Hematopoietic multipotent progenitor cell treated with erythropoietin and hydrocortisone succinate and interleukin-3 and kit ligand, for 15 days (in vitro differentiated cells): ENCODE data around the gene TUSC2.
"Not testable (repeated sequence)": the region's sequence is repeated elsewhere in the genome, so short reads cannot be mapped to it uniquely, and the experiment has no call there.

Experiments used
- DNase-seq: peaks from one replicate; pipeline ENCODE4 v3.0.0-alpha.2; 2015; ENCODE audit warnings: low spot score

Gene TUSC2

GRCh38 chr3:50317300-50317699, 10.7 kb downstream of the TUSC2 start:
- DNase-seq = no peak

DNA sequence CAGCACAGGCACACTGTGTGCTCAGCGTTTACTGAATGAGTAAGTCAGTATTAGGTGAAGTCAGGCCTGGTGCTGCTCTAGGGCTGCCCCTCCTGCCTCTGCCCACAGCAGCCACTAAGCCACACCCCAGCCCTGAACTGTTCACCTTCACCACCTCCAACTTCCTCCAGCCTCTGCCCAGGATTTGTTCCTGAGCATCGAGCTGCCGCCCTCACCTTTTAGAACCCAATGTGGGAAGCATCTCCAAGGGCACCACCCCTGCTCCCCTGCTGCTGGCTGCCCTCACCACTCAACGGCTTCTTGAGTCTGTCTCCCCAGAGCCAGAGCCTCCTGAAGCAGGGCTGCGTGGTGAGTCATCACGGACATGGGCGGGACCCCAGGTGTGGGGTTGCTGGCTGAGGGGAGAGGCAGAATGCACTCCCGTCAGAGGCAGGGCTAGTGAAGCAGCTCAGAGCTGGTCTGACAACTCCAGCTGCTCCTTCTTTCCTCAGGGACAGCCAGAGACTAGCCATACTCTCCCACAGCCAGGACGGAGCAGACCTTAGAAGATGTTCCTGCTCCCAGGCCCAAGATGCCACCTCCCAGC, 11.3 kb downstream of the TUSC2 start:
- DNase-seq = no peak

GRCh38 chr3:50314816-50315215, 13.2 kb downstream of the TUSC2 start:
- no peak for DNase-seq

DNA sequence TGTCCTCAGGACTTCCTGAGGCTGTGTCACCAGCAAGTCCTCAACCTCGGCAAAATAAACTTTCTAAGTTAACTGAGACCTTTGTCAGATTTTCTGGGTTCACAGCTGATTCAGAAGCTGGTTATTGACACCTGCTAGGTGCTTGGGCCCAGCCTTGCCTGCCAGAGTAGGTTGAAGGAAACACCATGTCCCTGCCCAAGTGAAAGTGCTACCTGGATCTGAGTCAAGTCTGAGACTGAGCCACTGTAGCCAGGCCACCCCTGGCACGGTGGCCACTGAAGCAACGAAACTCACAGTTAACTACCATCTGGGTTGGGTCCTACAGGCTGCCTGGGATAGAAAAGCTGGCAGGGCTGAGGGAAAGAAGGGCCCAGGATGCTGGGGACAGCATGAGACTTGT, 13.7 kb downstream of the TUSC2 start:
- no peak for DNase-seq

GRCh38 chr3:50312041-50312440, 16.0 kb downstream of the TUSC2 start:
- not testable (repeated sequence) for DNase-seq

GRCh38 chr3:50304601-50305000, 23.4 kb downstream of the TUSC2 start:
- no peak for DNase-seq

- DNase-seq = no peak
Measured at GRCh38 chr3:50303013-50303815, 24.8 kb downstream of the TUSC2 start, which contains the start of gene HYAL1. Gene HYAL1 (minus strand): TSS chr3:50303574. CDS start chr3:50302956, 618 bp downstream.

GRCh38 chr3:50302095-50303012, 25.7 kb downstream of the TUSC2 start:
- no peak for DNase-seq

DNA sequence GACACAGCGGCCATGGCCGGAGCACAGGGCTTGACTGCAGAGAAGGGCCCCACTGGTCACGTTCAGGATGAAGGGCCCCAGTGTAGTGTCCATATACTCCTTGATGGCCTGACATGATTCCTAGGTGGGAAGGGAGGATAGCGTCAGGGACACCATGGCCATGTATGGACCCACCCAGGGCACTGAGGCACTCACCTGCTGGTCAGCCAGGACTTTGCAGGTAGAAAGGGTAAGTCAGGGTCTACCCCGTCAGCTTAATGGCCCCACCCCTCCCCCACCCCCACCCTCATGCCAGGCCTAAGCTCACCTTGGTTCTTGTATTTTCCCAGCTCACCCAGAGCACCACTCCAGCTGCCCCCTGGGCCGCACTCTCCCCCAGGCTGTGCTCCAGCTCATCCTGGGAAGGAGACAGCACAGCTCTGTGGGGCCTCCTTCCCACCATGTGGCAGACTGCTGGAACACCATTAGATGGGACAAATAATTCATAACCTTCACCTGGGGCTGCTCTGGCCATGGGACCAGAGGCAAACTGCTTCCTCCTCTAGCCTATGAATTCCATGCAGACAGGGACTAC, 27.3 kb downstream of the TUSC2 start:
- no peak for DNase-seq

- DNase-seq = peak; percentile 58
Measured at GRCh38 chr3:50299929-50300680, 27.9 kb downstream of the TUSC2 start.

GRCh38 chr3:50299638-50299928, 28.4 kb downstream of the TUSC2 start:
- DNase-seq = no peak

DNA sequence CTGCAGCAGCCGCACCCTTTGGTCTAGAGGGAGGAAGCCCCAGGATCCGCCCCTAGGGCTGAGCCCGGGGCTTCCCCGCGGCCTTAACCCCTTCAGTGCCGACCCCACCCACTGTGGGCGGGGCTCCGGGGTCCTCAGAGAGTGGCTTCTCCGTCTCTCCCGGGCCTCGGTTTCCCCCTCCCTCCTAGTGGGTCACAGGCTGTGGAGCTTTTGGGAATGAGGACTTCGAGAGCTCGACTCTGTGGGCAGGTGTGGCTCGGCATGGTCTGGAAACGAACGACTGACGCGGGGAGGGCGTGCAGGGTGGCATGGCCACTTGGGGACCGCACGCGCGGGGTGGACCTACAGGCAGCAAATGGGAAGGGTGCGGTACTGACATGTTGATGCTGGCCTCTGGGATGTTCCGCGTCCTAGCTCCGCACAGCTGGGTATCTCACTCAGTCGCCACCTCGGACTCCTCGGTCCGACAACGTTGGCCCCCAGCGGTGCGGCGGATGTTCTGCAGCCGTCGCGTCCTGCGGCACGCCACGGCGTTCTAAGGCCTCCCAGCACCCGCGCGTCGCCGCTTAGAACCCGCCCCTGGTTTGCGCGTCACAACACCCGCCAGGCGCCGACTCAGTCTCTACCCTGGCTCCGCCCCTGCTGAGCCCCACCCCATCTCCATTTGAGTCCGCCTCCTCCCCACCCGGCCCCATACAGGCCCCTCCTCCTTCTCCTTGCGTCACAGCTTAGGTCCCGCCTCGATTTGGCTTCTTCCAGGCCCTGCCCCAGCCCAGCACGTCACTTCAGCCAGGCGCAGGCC, 29.0 kb downstream of the TUSC2 start, which contains the start of the genes HYAL3 and NAA80:
HYAL3 (minus strand) TSS at position 570 of the 802 bp plus-strand sequence. CDS start 3,803 bp downstream, outside the sequence.
NAA80 (minus strand) TSS at position 570 of the 802 bp plus-strand sequence. CDS start 1,942 bp downstream, outside the sequence.
- peak; percentile 100 for DNase-seq

GRCh38 chr3:50297896-50298725, 29.9 kb downstream of the TUSC2 start:
- DNase-seq = peak; percentile 39

GRCh38 chr3:50297384-50297775, 30.6 kb downstream of the TUSC2 start:
- peak; percentile 53 for DNase-seq

DNA sequence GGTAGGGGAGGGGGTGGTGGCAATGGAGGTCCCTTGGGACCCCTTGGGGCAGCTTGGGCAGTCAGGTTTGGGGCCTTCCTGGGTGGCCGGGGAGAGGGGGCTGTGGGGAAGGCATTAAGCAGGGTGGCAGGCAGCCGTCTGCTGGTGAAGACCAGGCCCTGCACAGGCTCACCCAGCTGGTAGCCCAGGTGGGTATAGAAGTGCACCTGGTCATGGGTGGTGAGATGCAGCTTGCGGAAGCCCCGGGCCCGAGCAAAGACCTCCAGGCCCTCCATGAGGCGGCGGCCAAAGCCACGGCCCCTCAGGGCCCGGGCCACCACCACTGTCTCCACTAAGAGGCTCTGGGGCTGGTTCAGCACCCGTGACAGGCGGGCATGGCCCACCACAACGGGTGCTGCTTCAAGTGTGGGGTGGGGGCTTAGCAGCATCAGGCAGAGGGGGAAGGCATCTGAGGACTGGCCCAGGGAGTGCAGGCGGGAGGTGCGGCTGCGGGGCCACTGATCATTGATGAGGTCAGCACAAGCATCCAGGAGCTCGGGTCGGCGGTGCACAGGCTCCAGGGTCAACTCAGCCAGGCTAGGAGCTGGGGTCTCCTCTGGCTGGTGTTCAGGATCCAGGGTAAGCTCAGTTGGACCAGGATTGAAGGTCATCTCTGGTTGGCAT, 31.2 kb downstream of the TUSC2 start:
- DNase-seq = no peak

- DNase-seq = no peak
Measured at GRCh38 chr3:50295553-50296431, 32.2 kb downstream of the TUSC2 start.

DNA sequence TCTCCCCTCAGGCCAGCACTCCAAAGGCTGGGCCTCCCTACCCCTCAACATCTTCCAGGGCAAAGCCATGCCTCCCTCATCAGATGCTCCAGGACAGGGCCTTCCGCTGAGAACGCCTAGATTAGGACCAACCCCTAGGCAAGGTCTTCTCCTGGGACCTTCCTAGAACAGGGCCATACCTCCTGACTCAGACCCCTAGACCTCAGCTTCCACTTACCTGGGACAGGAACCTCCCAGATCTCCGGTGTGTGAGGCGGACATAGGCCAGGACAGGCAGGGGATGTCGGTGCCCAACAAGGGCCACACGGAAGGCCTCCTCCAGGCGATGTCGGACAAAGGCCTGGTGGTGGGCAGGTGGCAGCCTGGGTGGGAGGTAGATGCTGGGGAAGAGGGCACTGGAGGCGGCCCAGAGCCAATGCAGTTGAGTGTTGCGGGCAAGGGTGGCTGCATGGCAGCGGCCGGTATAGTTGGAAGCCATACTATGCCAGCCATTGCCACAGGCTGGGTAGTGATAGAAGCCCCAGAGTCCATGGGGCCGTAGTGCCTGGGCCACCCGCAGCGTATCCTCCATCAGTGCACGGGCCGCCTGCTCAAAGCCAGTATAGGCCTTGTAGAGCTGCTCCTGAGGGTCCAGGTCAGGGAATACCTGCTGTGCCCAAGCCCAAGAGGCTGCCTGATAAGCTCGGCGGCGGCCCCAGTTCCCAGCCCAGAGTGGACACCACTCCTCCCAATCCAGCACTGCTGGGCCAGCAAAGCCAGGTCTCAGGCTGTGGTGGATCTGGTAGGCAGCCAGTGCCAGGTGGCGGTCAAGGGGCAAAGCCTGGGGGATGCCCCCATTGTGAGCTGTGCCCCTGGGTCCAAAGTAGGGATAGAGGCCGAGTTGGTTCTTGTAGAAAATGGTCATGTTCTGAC, 33.3 kb downstream of the TUSC2 start:
- DNase-seq = no peak
